Natural killer cell (primary cell): ENCODE measurements around the gene TPGS2. TPM values are rescaled to one million over a fixed set of nuclear protein-coding genes. Genes with fewer than 3 reads are reported as not detected.

Experiments used
- ATAC-seq, 3 donors: fragments of 150-1000 bp in 2 of 3; fragments of 200-7000 bp in 1 of 3; cut with Tn5 transposase; 1 replicate in 1 of 3; 2 replicates in 2 of 3; pipeline ENCODE4 v1.10.0; 2021; ENCODE audit warnings: mild to moderate bottlenecking in 2 of 3, moderate library complexity in 2 of 3
- DNase-seq, 2 donors: peaks; one replicate each; pipeline versions ENCODE4 v3.0.0 to v3.0.0-alpha.2; 2013 to 2021; ENCODE audit warnings: mixed read lengths in 1 of 2
- H3K27ac ChIP-seq: one replicate; pipeline ENCODE4 v1.5.1; 2013; ENCODE audit warnings: mild to moderate bottlenecking, low read length
- H3K27me3 ChIP-seq: one replicate; pipeline ENCODE4 v1.6.1; 2013; ENCODE audit warnings: low read length; ENCODE audit not compliant: control insufficient read depth, insufficient read depth
- H3K36me3 ChIP-seq: one replicate; pipeline ENCODE4 v1.6.1; 2013; ENCODE audit warnings: low read length; ENCODE audit not compliant: control insufficient read depth, insufficient read depth
- H3K4me1 ChIP-seq: one replicate; pipeline ENCODE4 v1.6.1; 2013; ENCODE audit warnings: low read length; ENCODE audit not compliant: control insufficient read depth, insufficient read depth
- H3K4me3 ChIP-seq: one replicate; pipeline ENCODE4 v1.5.1; 2013; ENCODE audit warnings: low read length
- H3K9me3 ChIP-seq: one replicate; pipeline ENCODE4 v1.6.1; 2013; ENCODE audit warnings: low read length; ENCODE audit not compliant: control insufficient read depth, insufficient read depth
- H3K27ac Mint-ChIP-seq, 2 donors: one replicate each; pipeline ENCODE4 v1.8.0; 2022; ENCODE audit warnings: mild to moderate bottlenecking in 2 of 2, mixed read lengths in 2 of 2, moderate library complexity in 1 of 2
- H3K27me3 Mint-ChIP-seq, 2 donors: one replicate each; pipeline ENCODE4 v1.8.0; 2022; ENCODE audit warnings: low read depth in 2 of 2, mixed read lengths in 2 of 2
- H3K36me3 Mint-ChIP-seq: one replicate; pipeline ENCODE4 v1.8.0; 2022; ENCODE audit warnings: mixed read lengths
- H3K4me1 Mint-ChIP-seq, 2 donors: one replicate each; pipeline ENCODE4 v1.8.0; 2022; ENCODE audit warnings: mixed read lengths in 2 of 2
- H3K4me3 Mint-ChIP-seq: one replicate; pipeline ENCODE4 v1.8.0; 2022; ENCODE audit warnings: mild to moderate bottlenecking, moderate library complexity, mixed read lengths
- H3K9me3 Mint-ChIP-seq, 2 donors: one replicate each; pipeline ENCODE4 v1.8.0; 2022; ENCODE audit warnings: mixed read lengths in 2 of 2
- CTCF ChIP-seq: fragments of 200-600 bp; IDR thresholded peaks from one replicate; pipeline ENCODE4 v1.8.0; 2022; ENCODE audit warnings: antibody characterized with exemption
- WGBS: methylation state at CpG from one replicate; pipeline ENCODE4 v1.1.7; 2013; ENCODE audit warnings: missing lambda C conversion rate; ENCODE audit not compliant: insufficient coverage; 5-methylcytosine and 5-hydroxymethylcytosine counted together
- intact Hi-C: fragments of 100-400 bp; cut with micrococcal nuclease; formaldehyde crosslinking; loops from one replicate; pipeline ENCODE4 v1.14.2; 2022
- total RNA-seq, 4 donors: library from RNA; stranded (reverse); fragments of 120-200 nt in 1 of 4; gene quantifications; one replicate each; pipeline versions ENCODE4 v1.2.3 to v1.2.4, GENCODE V29; 2013 to 2022

The TPGS2 gene
- total RNA-seq, 3 donors from 2014 or later (not counting 1 experiment from before 2014, with no cell fraction given) = 27.0 to 36.0 (median 33.7) TPM

- 100% methylated on average over 1 of the region's 2 CpGs for WGBS
These were observed 19.8 kb upstream of the TPGS2 start for GRCh38 chr18:36848609-36849008.

GRCh38 chr18:36843784-36844183 is 15.0 kb upstream of the TPGS2 start:
- peaks cover 6% of the 10 kb centered on the region for H3K36me3 ChIP-seq
- H3K4me1 Mint-ChIP-seq = peaks cover 0 to 5% of the 10 kb centered on the region in 2 donors
- intact Hi-C loops = no loop called here
- no peak overlapping the region for H3K4me3 Mint-ChIP-seq
- H3K27ac Mint-ChIP-seq = no peak overlapping the region
- no peak overlapping the region for H3K4me3 ChIP-seq
- no peak overlapping the region for H3K27ac ChIP-seq
- H3K4me1 ChIP-seq = no peaks in the 10 kb centered on the region
- no peak for TF ChIP-seq CTCF
- no peaks in the 10 kb centered on the region for H3K27me3 Mint-ChIP-seq
- no peaks in the 10 kb centered on the region for H3K9me3 Mint-ChIP-seq
- no peak for ATAC-seq
- no peak for DNase-seq
- H3K9me3 ChIP-seq = no peaks in the 10 kb centered on the region
- no peaks in the 10 kb centered on the region for H3K36me3 Mint-ChIP-seq
- WGBS = 88% methylated on average over 2 of the region's 2 CpGs
- no peaks in the 10 kb centered on the region for H3K27me3 ChIP-seq

More at GRCh38 chr18:36848609-36849008, 19.8 kb upstream of the TPGS2 start:
- H3K27me3 ChIP-seq = no peaks in the 10 kb centered on the region
- H3K27ac Mint-ChIP-seq = no peak overlapping the region
- intact Hi-C loops = no loop called here
- no peaks in the 10 kb centered on the region for H3K4me1 Mint-ChIP-seq
- no peak overlapping the region for H3K4me3 ChIP-seq
- TF ChIP-seq CTCF = no peak
- H3K27ac ChIP-seq = no peak overlapping the region
- DNase-seq (no peak), ATAC-seq (no peak)
- peaks cover 18% of the 10 kb centered on the region for H3K36me3 Mint-ChIP-seq
- H3K36me3 ChIP-seq = peaks cover 6% of the 10 kb centered on the region
- peaks cover 3% of the 10 kb centered on the region for H3K9me3 ChIP-seq
- H3K27me3 Mint-ChIP-seq = no peaks in the 10 kb centered on the region
- no peaks in the 10 kb centered on the region for H3K4me1 ChIP-seq
- H3K9me3 Mint-ChIP-seq = peaks cover 6% of the 10 kb centered on the region in 2 donors
- no peak overlapping the region for H3K4me3 Mint-ChIP-seq

- H3K4me3 ChIP-seq = no peak overlapping the region
- H3K36me3 ChIP-seq = peaks cover 7% of the 10 kb centered on the region
- no peak overlapping the region for H3K4me3 Mint-ChIP-seq
- no peaks in the 10 kb centered on the region for H3K9me3 Mint-ChIP-seq
- TF ChIP-seq CTCF = no peak
- ATAC-seq (no peak), DNase-seq (no peak)
- H3K4me1 ChIP-seq = no peaks in the 10 kb centered on the region
- H3K27me3 Mint-ChIP-seq = no peaks in the 10 kb centered on the region
- H3K4me1 Mint-ChIP-seq = peaks cover 0 to 5% of the 10 kb centered on the region in 2 donors
- no peaks in the 10 kb centered on the region for H3K36me3 Mint-ChIP-seq
- intact Hi-C loops = no loop called here
- WGBS = 99% methylated on average over 5 of the region's 5 CpGs
- H3K9me3 ChIP-seq = no peaks in the 10 kb centered on the region
- H3K27ac Mint-ChIP-seq = no peak overlapping the region
- H3K27me3 ChIP-seq = no peaks in the 10 kb centered on the region
- no peak overlapping the region for H3K27ac ChIP-seq
These were observed 14.4 kb upstream of the TPGS2 start for GRCh38 chr18:36843199-36843598.

GRCh38 chr18:36839835-36840234 is 11.0 kb upstream of the TPGS2 start:
- Mint-ChIP-seq H3K27ac (no peak overlapping the region), H3K36me3 (no peaks in the 10 kb centered on the region)
- no peak for ATAC-seq

More at GRCh38 chr18:36839835-36840234, 11.0 kb upstream of the TPGS2 start:
- Mint-ChIP-seq H3K4me1 (peaks cover 0 to 5% of the 10 kb centered on the region in 2 donors), H3K4me3 (no peak overlapping the region), H3K27me3 (no peaks in the 10 kb centered on the region), H3K9me3 (no peaks in the 10 kb centered on the region)
- WGBS = 96% methylated on average over 4 of the region's 4 CpGs
- Histone ChIP-seq H3K27ac (no peak overlapping the region), H3K9me3 (no peaks in the 10 kb centered on the region), H3K27me3 (no peaks in the 10 kb centered on the region), H3K4me1 (no peaks in the 10 kb centered on the region), H3K36me3 (peaks cover 11% of the 10 kb centered on the region), H3K4me3 (no peak overlapping the region)
- intact Hi-C loops = no loop called here
- no peak for DNase-seq
- TF ChIP-seq CTCF = no peak
